Esophagus squamous epithelium (tissue), 4 donors: ENCODE results near the gene CLSTN2.

Source experiments
- POLR2A ChIP-seq, 4 donors: fragments of 450-650 bp; IDR thresholded peaks; one replicate each; pipeline ENCODE4 v1.6.1; 2017; ENCODE audit warnings: antibody characterized with exemption in 4 of 4, mild to moderate bottlenecking in 4 of 4, moderate library complexity in 3 of 4
- TF ChIP-seq, protein P1 (sequence below), 6 experiments: fragments of 450-650 bp in 4 of 6; fragments of 200-600 bp in 2 of 6; sonication (generic) in 2 of 6; IDR thresholded peaks; one replicate each; pipeline ENCODE4 v1.5.1; 2016 to 2019; ENCODE audit warnings: antibody characterized with exemption in 6 of 6, mild to moderate bottlenecking in 4 of 6, moderate library complexity in 4 of 6

DNA sequence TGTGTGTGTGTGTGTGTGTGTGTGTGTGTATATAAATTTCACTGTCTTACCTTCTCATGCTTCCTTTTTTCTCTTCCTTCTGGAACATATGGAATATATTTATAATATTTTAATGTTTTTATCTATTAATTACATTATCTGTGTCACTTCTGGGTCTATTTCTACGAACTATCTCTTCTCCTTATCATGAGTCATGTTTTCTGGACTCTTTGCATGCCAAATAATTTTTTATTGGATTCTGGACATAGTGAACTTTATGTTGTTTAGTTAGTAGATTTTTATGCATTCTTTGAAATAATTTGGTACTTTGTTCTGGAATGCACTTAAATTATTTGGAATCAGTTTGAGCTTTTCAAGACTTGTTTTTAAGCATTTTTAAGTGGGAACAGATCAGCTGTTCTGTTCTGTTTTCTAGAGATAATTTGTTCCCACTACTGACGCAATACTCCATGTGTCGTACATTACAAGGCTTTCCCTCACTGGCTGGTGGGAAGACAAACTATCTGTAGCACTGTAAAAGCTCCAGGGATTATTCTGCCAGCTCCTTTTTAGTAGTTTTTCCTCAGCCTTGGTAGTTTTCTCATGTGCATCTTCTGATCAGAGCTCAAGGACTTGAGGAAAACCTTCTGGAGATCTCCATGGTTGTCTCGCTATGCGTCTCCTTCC, 302.0 kb downstream of the CLSTN2 start:
- TF ChIP-seq, protein P1, sequence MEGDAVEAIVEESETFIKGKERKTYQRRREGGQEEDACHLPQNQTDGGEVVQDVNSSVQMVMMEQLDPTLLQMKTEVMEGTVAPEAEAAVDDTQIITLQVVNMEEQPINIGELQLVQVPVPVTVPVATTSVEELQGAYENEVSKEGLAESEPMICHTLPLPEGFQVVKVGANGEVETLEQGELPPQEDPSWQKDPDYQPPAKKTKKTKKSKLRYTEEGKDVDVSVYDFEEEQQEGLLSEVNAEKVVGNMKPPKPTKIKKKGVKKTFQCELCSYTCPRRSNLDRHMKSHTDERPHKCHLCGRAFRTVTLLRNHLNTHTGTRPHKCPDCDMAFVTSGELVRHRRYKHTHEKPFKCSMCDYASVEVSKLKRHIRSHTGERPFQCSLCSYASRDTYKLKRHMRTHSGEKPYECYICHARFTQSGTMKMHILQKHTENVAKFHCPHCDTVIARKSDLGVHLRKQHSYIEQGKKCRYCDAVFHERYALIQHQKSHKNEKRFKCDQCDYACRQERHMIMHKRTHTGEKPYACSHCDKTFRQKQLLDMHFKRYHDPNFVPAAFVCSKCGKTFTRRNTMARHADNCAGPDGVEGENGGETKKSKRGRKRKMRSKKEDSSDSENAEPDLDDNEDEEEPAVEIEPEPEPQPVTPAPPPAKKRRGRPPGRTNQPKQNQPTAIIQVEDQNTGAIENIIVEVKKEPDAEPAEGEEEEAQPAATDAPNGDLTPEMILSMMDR (IDR thresholded peaks at IDR 0.05): no peak
- TF ChIP-seq POLR2A (IDR thresholded peaks at IDR 0.05): no peak
